DOHH2 (cell line): ENCODE results near the gene LILRB1.

Experiments
- H3F3A ChIP-seq: fragments of 200-600 bp; sonication (generic), shearing (Covaris generic); 2 replicates; pipeline ENCODE4 v1.6.0; 2016; ENCODE audit warnings: antibody characterized with exemption, mild to moderate bottlenecking; ENCODE audit not compliant: control insufficient read depth, insufficient read depth
- H3K27ac ChIP-seq: fragments of 200-600 bp; sonication (generic); 2 replicates; pipeline ENCODE4 v1.5.1; 2014; ENCODE audit warnings: low read depth, mild to moderate bottlenecking, low read length, moderate library complexity
- H3K27me3 ChIP-seq: fragments of 200-600 bp; sonication (generic); 2 replicates; pipeline ENCODE4 v1.6.1; 2014; ENCODE audit warnings: mild to moderate bottlenecking, low read length, mixed read lengths; ENCODE audit not compliant: control insufficient read depth
- H3K36me3 ChIP-seq: fragments of 200-600 bp; sonication (generic); 2 replicates; pipeline ENCODE4 v1.6.1; 2014; ENCODE audit warnings: mild to moderate bottlenecking, low read length, moderate library complexity, mixed read lengths; ENCODE audit not compliant: control insufficient read depth
- H3K4me1 ChIP-seq: fragments of 200-600 bp; sonication (generic); 2 replicates; pipeline ENCODE4 v1.6.1; 2014; ENCODE audit warnings: mild to moderate bottlenecking, low read length, mixed read lengths; ENCODE audit not compliant: control insufficient read depth
- H3K4me2 ChIP-seq: fragments of 200-600 bp; sonication (generic); 2 replicates; pipeline ENCODE4 v1.6.0; 2014; ENCODE audit warnings: mild to moderate bottlenecking, low read length, moderate library complexity
- H3K4me3 ChIP-seq: fragments of 200-600 bp; sonication (generic); 2 replicates; pipeline ENCODE4 v1.5.1; 2014; ENCODE audit warnings: mild to moderate bottlenecking, low read length, mixed read lengths
- H3K79me2 ChIP-seq: fragments of 200-600 bp; sonication (generic); 2 replicates; pipeline ENCODE4 v1.6.1; 2014; ENCODE audit warnings: mild to moderate bottlenecking, low read length, mixed read lengths; ENCODE audit not compliant: control insufficient read depth
- H3K9me2 ChIP-seq: fragments of 200-600 bp; sonication (generic); replicated peaks from 2 replicates; pipeline ENCODE4 v1.6.1; 2014; ENCODE audit warnings: mild to moderate bottlenecking, low read length, mixed read lengths; ENCODE audit not compliant: control insufficient read depth
- H3K9me3 ChIP-seq: fragments of 200-600 bp; sonication (generic); 2 replicates; pipeline ENCODE4 v1.6.1; 2014; ENCODE audit warnings: antibody characterized with exemption, low read length, mixed read lengths; ENCODE audit not compliant: control insufficient read depth, insufficient read depth
- H4K20me1 ChIP-seq: fragments of 200-600 bp; sonication (generic); 2 replicates; pipeline ENCODE4 v1.6.0; 2014; ENCODE audit warnings: low read depth, mild to moderate bottlenecking, antibody characterized with exemption, low read length, moderate library complexity; ENCODE audit not compliant: control insufficient read depth, insufficient read depth
- EZH2phosphoT487 ChIP-seq: fragments of 200-600 bp; sonication (generic); IDR thresholded peaks from 2 replicates; pipeline ENCODE4 v1.6.1; 2017; ENCODE audit warnings: borderline replicate concordance, mild to moderate bottlenecking, antibody characterized with exemption, low read length, moderate library complexity, mixed read lengths
- TF ChIP-seq, protein P1 (sequence below): fragments of 200-600 bp; sonication (generic); IDR thresholded peaks from one replicate; pipeline ENCODE4 v1.5.1; 2014; ENCODE audit warnings: antibody characterized with exemption, mild to moderate bottlenecking, low read depth, low read length; ENCODE audit not compliant: poor library complexity, severe bottlenecking

The LILRB1 gene

GRCh38 chr19:54660306-54660705 is 30.0 kb downstream of the LILRB1 start:
- Histone ChIP-seq H3K27ac (no peak overlapping the region), H3K27me3 (peaks cover 9% of the 10 kb centered on the region), H4K20me1 (no peaks in the 10 kb centered on the region), H3K4me3 (peak overlapping the region; percentile 36), H3F3A (no peaks in the 10 kb centered on the region), H3K79me2 (no peaks in the 10 kb centered on the region), H3K4me2 (peak overlapping the region; percentile 56), H3K9me3 (no peaks in the 10 kb centered on the region), H3K4me1 (peaks cover 39% of the 10 kb centered on the region), H3K9me2 (no peaks in the 10 kb centered on the region), H3K36me3 (no peaks in the 10 kb centered on the region)
- TF ChIP-seq, protein P1, sequence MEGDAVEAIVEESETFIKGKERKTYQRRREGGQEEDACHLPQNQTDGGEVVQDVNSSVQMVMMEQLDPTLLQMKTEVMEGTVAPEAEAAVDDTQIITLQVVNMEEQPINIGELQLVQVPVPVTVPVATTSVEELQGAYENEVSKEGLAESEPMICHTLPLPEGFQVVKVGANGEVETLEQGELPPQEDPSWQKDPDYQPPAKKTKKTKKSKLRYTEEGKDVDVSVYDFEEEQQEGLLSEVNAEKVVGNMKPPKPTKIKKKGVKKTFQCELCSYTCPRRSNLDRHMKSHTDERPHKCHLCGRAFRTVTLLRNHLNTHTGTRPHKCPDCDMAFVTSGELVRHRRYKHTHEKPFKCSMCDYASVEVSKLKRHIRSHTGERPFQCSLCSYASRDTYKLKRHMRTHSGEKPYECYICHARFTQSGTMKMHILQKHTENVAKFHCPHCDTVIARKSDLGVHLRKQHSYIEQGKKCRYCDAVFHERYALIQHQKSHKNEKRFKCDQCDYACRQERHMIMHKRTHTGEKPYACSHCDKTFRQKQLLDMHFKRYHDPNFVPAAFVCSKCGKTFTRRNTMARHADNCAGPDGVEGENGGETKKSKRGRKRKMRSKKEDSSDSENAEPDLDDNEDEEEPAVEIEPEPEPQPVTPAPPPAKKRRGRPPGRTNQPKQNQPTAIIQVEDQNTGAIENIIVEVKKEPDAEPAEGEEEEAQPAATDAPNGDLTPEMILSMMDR, result no peak
- TF ChIP-seq EZH2phosphoT487, result no peak

DNA sequence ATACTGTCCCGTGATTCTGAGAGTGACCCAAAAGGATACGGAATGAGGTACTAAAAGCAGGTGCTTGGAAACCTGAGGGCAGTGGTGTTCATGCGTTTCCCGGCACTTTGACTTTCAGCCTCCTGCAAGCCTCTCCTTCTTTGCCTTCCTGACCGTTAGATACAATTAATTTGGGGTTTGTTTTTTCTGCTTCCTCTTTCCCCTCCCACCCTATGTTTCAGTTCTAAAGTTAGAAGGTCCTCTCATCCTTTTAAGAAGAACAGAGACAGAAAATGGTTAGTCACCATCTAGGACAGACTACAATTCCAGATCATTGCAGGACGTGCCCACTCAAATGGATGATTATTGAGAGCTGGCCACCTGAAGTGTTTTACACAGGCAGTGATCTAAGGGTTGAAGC is 30.7 kb downstream of the LILRB1 start:
- Histone ChIP-seq H3K27me3 (peaks cover 14% of the 10 kb centered on the region), H3F3A (no peaks in the 10 kb centered on the region), H3K36me3 (no peaks in the 10 kb centered on the region), H3K4me3 (peak overlapping the region; percentile 36), H3K9me2 (no peaks in the 10 kb centered on the region), H3K4me2 (peak overlapping the region; percentile 56), H3K27ac (no peak overlapping the region), H3K9me3 (no peaks in the 10 kb centered on the region), H4K20me1 (no peaks in the 10 kb centered on the region), H3K79me2 (no peaks in the 10 kb centered on the region), H3K4me1 (peaks cover 42% of the 10 kb centered on the region)
- no peak for TF ChIP-seq EZH2phosphoT487
- TF ChIP-seq, protein P1, result no peak

DNA sequence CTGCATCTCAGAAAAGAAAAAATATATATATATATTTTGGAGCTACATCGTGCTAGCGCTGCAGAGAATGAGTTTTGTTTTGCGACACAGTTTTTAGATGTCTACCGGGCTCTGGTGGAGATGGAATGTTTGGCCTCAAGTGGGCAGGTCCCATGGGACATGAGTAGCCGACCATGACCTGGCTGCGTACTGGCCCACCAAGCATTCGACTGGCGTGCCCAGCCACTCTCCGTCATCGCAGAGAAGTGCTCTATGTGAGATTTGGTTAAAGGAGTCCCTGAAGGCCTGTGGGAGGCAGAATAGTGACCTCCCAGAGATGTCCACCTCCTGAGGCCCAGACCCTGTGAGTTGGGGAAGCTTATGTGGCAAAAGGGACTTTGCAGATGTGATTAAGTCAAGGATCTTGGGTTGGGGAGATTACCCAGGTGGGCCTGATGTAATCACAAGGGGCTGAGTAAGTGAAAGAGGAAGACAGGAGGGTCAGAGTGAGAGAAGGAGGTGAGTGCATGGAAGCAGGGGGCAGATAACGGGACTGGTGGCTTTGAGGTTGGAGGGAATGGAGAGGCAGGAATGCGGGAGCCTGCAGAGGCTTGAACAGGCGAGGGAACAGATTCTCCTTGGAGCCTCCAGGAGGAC is 31.7 kb downstream of the LILRB1 start:
- H3K79me2 ChIP-seq, result no peaks in the 10 kb centered on the region
- H3K9me2 ChIP-seq, result no peaks in the 10 kb centered on the region
- no peak for TF ChIP-seq EZH2phosphoT487
- TF ChIP-seq, protein P1, result no peak
- no peak overlapping the region for H3K27ac ChIP-seq
- no peaks in the 10 kb centered on the region for H4K20me1 ChIP-seq
- peak overlapping the region; percentile 56 for H3K4me2 ChIP-seq
- H3K27me3 ChIP-seq, result peaks cover 17% of the 10 kb centered on the region
- H3K4me1 ChIP-seq, result peaks cover 44% of the 10 kb centered on the region
- H3K9me3 ChIP-seq, result no peaks in the 10 kb centered on the region
- H3K4me3 ChIP-seq, result no peak overlapping the region
- H3F3A ChIP-seq, result no peaks in the 10 kb centered on the region
- H3K36me3 ChIP-seq, result no peaks in the 10 kb centered on the region
